Tibial nerve (tissue), 4 donors: ENCODE results near the gene PXDN. TPM values are rescaled to one million over a fixed set of nuclear protein-coding genes. Genes with fewer than 3 reads are reported as not detected.

Experiments
- DNase-seq, 2 donors: peaks; one replicate each; pipeline ENCODE4 v3.0.0-alpha.2; 2019; ENCODE audit warnings: low spot score in 2 of 2
- H3K27ac ChIP-seq, 4 donors: fragments of 200-600 bp; sonication (generic) in 3 of 4; one replicate each; pipeline ENCODE4 v1.5.1; 2017 to 2019; ENCODE audit warnings: mild to moderate bottlenecking in 1 of 4
- H3K27me3 ChIP-seq, 2 donors: fragments of 200-600 bp; sonication (generic) in 1 of 2; one replicate each; pipeline versions ENCODE4 v1.5.1 to v1.6.0; 2017 to 2019
- H3K36me3 ChIP-seq, 3 donors: fragments of 200-600 bp; sonication (generic); one replicate each; pipeline ENCODE4 v1.5.1; 2018 to 2019
- H3K4me1 ChIP-seq, 4 donors: fragments of 200-600 bp; sonication (generic) in 3 of 4; one replicate each; pipeline ENCODE4 v1.5.1; 2017 to 2019
- H3K4me3 ChIP-seq, 4 donors: fragments of 200-600 bp; sonication (generic) in 3 of 4; one replicate each; pipeline ENCODE4 v1.5.1; 2017 to 2019; ENCODE audit warnings: mild to moderate bottlenecking in 1 of 4, moderate library complexity in 1 of 4
- H3K9me3 ChIP-seq, 4 donors: fragments of 200-600 bp; sonication (generic) in 3 of 4; one replicate each; pipeline ENCODE4 v1.5.1; 2017 to 2019
- CTCF ChIP-seq, 5 experiments: fragments of 200-600 bp in 3 of 5; fragments of 450-650 bp in 2 of 5; sonication (generic) in 3 of 5; IDR thresholded peaks; one replicate each; pipeline ENCODE4 v1.5.1; 2016 to 2019; ENCODE audit warnings: antibody characterized with exemption in 5 of 5, mild to moderate bottlenecking in 3 of 5, moderate library complexity in 2 of 5
- EP300 ChIP-seq, 2 donors: sonication (generic); formaldehyde crosslinking; IDR thresholded peaks; one replicate each; pipeline ENCODE4 v1.6.1; 2017; ENCODE audit warnings: antibody characterized with exemption in 2 of 2, mild to moderate bottlenecking in 1 of 2
- POLR2A ChIP-seq, 2 donors: fragments of 450-650 bp; IDR thresholded peaks; one replicate each; pipeline ENCODE4 v1.6.1; 2017; ENCODE audit warnings: antibody characterized with exemption in 2 of 2, mild to moderate bottlenecking in 2 of 2, moderate library complexity in 2 of 2
- WGBS, 2 donors: methylation state at CpG; one replicate each; pipeline ENCODE4 v1.1.5; 2018; 5-methylcytosine and 5-hydroxymethylcytosine counted together
- total RNA-seq, 4 donors: library from RNA; depleted of rRNA; stranded (reverse); fragments of >200 nt; gene quantifications; one replicate each; pipeline ENCODE4 v1.1.0, GENCODE V29; 2016

The PXDN gene
- total RNA-seq, 4 donors from 2014 or later = 40.4 to 72.6 (median 52.4) TPM

GRCh38 chr2:1600191-1601066, 143.9 kb downstream of the PXDN start:
- peak overlapping the region; percentile 43 to 79 (median 74) for H3K27ac ChIP-seq
- 71 to 73% methylated on average over 24 to 28 of the region's 29 CpGs for WGBS, 2 donors
- DNase-seq = peak; percentile 51 to 70
- H3K4me3 ChIP-seq = no peak overlapping the region
- H3K4me1 ChIP-seq = peaks cover 0 to 38% (median 17%) of the 10 kb centered on the region in 4 donors
- H3K27me3 ChIP-seq = no peaks in the 10 kb centered on the region
- no peak for TF ChIP-seq EP300 (IDR thresholded peaks at IDR 0.05)
- TF ChIP-seq POLR2A (IDR thresholded peaks at IDR 0.05) = no peak
- TF ChIP-seq CTCF (IDR thresholded peaks at IDR 0.05) = no peak
- H3K36me3 ChIP-seq = no peaks in the 10 kb centered on the region
- no peaks in the 10 kb centered on the region for H3K9me3 ChIP-seq

GRCh38 chr2:1599301-1600085, 144.8 kb downstream of the PXDN start:
- TF ChIP-seq EP300 (IDR thresholded peaks at IDR 0.05) = no peak
- TF ChIP-seq POLR2A (IDR thresholded peaks at IDR 0.05) = no peak
- no peak for TF ChIP-seq CTCF (IDR thresholded peaks at IDR 0.05)
- H3K36me3 ChIP-seq = no peaks in the 10 kb centered on the region
- H3K27ac ChIP-seq = peak overlapping the region in 1 of 4 donors; percentile 79
- H3K4me1 ChIP-seq = peaks cover 0 to 33% (median 12%) of the 10 kb centered on the region in 4 donors
- 89% methylated on average over 17 of the region's 17 CpGs for WGBS, 2 donors
- no peaks in the 10 kb centered on the region for H3K9me3 ChIP-seq
- no peak overlapping the region for H3K4me3 ChIP-seq
- DNase-seq = no peak
- no peaks in the 10 kb centered on the region for H3K27me3 ChIP-seq

GRCh38 chr2:1598800-1599199, 145.5 kb downstream of the PXDN start:
- no peak overlapping the region for H3K4me3 ChIP-seq
- no peaks in the 10 kb centered on the region for H3K27me3 ChIP-seq
- no peaks in the 10 kb centered on the region for H3K36me3 ChIP-seq
- DNase-seq = no peak
- TF ChIP-seq EP300 (IDR thresholded peaks at IDR 0.05) (no peak), CTCF (IDR thresholded peaks at IDR 0.05) (no peak), POLR2A (IDR thresholded peaks at IDR 0.05) (no peak)
- peaks cover 0 to 38% (median 13%) of the 10 kb centered on the region in 4 donors for H3K4me1 ChIP-seq
- WGBS, 2 donors = 91 to 92% methylated on average over 10 of the region's 10 CpGs
- no peak overlapping the region for H3K27ac ChIP-seq
- no peaks in the 10 kb centered on the region for H3K9me3 ChIP-seq

GRCh38 chr2:1598041-1598710, 146.1 kb downstream of the PXDN start:
- Histone ChIP-seq H3K27ac (no peak overlapping the region), H3K4me1 (peaks cover 0 to 43% (median 16%) of the 10 kb centered on the region in 4 donors), H3K36me3 (no peaks in the 10 kb centered on the region), H3K27me3 (no peaks in the 10 kb centered on the region), H3K4me3 (no peak overlapping the region), H3K9me3 (no peaks in the 10 kb centered on the region)
- TF ChIP-seq CTCF (IDR thresholded peaks at IDR 0.05) (no peak), POLR2A (IDR thresholded peaks at IDR 0.05) (no peak)
- DNase-seq = no peak
- WGBS, 2 donors = 71 to 79% methylated on average over 13 to 20 of the region's 20 CpGs
